NCI-H1417 treated with DMSO at 0.1 percent for 48 hours (cell line): ENCODE results near the gene PAX8.

Experiments
- DNase-seq: peaks from one replicate; lab custom pipeline; 2025; lab: John Stamatoyannopoulos, UW

The PAX8 gene

DNA sequence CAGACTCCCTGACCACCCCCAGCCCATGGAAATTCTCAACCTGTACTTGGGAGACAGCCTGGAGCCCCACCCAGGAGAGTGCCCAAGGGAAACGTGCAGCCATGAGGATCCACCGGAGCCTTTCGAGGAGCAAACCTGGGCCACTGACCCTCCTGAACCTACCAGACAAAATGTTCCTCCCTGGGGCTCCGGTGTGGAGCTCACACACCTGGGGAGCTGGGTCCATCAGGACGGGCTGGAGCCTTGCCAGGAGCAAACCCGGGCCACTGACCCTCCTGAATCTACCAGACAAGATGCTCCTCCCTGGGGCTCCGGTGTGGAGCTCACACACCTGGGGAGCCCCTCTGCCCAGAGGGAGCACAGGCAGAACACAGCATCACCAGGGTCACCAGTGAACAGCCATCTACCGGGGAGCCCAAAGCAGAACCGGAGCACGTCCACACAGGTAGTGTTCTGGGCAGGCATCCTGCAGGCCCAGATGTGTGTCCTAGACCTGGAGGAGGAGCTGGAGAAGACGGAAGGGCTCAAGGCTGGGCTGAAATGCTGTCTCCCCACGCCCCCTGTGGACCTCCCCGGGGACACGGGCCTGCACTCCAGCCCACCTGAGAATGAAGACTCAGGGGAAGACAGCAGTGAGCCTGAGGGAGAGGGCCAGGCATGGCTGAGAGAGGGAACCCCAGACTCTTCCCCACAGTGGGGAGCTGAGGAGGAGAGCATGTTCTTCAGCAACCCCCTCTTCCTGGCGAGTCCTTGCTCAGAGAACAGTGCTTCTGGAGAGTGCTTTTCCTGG is 96.1 kb downstream of the PAX8 start:
- no peak for DNase-seq

DNA sequence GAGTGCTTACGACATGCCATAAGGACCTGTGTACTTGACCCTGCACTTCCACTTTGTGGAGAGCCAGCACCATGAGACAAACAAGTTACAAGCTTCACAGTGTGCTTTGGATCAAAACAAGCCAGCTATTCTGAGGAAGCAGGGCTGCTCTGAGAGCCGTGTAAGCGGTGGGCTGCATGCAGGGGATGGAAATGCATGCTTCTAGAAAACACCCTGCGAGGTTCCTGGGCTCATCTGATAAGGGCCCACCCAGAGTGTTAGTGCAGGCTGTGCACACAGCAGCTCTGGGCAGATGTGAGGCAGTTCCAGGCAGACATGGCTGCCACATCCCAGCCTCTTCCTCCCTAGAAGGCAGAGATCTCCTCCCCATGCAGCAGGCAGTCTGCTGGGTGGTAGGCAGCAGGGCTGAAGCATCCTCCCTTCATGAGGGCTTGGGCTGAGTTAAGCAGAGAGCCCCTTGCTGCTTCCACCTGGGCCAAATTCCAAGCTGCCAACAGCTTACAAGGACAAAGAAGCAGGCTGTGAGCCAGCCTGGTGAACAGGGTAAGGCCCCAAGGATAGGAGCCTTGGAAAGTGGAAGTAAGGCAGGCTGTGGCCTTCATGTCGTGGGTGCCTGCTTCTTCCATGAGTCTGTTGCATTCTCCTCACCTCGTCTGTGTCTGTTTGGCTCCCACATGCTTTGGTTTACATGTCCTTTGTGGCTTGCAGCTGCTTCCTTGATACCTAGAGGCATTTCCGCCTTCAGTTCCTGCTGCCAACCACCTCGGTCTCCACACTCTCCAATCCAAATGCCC is 97.3 kb downstream of the PAX8 start:
- no peak for DNase-seq

DNA sequence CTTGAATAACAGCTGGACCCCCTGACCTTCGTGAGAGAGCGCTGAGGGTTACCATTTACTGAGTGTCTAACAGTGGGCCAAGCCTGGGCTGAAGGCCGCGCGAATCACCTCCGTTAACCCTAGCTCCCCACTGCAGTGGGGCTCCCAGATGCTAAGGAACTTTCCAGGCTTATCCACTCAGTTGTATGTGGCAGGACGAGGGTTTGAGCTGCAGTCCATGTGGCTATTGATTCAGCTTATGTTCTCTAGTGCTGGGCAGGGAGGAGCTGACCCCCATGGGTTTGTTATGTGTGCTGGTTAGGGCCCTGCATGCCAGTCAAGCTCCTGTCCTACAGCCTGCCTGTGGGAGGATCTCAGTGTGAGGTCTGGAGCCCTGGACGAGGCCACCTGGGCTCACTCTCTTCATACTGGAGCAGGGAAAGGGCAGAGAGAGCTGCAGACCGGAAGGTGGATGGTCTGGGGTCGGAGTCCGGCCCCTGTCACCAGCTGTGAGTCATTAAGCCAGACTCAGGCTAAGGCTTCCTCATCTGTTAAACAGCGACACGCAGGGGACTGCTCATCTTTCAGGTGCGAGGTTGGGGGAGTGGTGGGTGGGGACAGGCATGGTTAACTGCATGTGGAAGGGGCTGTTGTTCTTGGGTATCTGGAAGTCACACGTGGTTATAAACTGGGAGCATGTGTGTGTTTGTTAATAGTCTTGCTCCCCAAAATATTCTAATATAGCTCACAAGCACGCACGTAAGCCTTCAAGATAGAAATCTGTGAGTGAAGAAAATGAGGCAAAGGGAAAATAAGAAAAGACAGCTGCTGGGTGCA is 98.4 kb downstream of the PAX8 start:
- DNase-seq = no peak

DNA sequence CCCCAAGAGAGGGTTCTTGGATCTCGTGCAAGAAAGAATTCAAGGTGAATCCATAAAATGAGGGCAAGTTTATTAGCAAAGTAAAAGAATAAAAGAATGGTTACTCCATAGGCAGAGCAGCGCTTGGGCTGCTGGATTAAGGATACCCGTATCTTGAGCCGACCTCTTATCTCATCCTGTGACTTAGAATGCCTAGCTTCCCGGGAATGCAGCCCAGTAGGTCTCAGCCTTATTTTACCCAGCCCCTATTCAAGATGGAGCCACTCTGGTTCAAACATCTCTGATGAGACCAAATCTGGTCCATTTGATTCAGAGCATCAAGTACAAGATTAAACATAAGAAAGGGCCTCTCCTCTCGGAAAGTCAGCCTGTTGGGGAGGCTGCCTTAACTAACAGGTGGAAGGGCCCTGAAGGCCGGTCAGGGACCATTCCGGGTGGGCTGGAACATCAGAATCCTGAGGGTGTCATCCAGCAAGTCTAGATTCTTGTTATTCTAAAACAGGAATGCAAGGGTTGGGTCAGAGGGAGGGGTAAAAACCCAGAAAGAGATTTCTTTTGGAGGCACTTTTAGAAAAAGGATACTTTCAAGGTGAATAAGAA is 99.2 kb downstream of the PAX8 start:
- DNase-seq = no peak

DNA sequence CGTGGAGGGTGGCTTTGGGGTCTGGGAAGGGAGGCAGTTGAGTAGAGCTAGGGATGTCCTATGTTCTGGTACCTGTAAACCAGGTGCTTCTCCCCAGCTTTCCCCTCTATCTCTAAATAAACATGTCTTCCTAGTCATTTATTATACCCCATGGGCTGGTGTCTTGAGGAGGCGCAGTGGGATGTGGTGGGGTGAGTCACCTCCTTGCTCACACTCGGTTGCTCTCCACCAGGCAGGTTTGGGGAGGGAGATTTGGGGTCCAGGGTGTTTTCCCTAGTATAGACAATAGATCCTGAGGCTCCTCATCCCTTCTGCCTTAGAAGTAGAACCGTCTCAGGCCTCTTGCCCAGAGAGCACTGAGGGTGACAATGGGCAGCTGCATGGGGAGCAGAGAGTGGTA is 99.8 kb downstream of the PAX8 start:
- DNase-seq = no peak

DNA sequence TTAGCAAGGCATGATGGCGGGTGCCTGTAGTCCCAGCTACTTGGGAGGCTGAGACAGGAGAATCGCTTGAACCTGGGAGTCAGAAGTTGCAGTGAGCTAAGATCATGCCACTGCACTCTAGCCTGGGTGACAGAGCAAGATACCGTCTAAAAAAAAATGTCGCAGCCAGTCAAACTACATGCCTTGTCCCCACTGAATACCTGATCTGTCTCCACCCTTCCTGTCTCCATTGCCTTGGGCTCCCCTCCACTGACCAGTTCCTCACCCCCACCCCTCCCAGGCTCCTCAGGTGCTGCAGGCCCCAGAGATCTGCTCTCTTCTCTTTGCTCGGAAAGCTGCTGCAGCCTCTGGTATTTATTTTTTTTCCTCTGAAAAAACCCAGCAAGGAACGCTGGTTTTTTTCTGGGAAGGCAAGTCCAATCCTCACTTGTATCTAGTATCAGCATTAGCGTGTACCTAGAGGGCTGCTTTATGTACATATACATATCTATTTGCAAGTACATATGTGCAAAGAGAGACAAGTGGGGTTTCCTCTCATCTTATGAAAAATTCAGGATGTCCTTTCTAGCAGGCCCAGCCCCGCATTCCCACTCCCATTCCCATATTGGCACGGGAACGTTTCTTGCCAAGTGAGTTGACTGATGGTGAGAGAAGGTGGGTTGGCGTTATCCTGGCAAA is 100.5 kb downstream of the PAX8 start:
- no peak for DNase-seq

DNA sequence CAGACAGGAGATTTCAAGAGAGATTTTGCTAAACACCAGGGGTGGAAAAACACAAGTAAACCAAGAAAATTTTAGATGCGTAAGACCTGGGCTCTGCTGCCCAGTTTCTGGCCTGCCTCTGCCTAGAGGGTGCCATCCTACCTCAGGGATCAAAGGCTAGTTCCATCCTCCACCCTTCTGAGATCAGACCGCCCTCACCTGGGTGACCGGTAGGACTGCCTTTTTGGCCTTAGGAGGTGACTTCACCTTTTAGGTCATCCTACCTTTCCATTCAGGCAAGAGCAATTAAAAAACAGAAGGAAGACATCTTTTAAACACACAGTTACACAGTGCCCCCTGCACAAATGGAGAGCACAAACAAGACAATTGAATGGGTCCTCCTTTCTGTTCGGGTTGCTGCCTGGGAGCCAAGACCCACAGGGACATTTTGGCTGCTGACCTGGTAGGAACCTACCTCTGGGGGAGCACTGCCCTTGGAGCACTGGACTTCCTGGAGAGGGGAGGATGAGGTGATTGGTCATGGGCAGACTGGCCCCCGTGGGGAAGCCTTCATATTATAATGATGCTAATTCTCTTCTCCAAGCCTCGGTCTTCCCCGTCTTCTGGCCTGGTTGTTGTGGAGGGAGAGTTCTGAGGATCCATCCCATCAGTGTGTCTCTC is 101.9 kb downstream of the PAX8 start:
- no peak for DNase-seq

DNA sequence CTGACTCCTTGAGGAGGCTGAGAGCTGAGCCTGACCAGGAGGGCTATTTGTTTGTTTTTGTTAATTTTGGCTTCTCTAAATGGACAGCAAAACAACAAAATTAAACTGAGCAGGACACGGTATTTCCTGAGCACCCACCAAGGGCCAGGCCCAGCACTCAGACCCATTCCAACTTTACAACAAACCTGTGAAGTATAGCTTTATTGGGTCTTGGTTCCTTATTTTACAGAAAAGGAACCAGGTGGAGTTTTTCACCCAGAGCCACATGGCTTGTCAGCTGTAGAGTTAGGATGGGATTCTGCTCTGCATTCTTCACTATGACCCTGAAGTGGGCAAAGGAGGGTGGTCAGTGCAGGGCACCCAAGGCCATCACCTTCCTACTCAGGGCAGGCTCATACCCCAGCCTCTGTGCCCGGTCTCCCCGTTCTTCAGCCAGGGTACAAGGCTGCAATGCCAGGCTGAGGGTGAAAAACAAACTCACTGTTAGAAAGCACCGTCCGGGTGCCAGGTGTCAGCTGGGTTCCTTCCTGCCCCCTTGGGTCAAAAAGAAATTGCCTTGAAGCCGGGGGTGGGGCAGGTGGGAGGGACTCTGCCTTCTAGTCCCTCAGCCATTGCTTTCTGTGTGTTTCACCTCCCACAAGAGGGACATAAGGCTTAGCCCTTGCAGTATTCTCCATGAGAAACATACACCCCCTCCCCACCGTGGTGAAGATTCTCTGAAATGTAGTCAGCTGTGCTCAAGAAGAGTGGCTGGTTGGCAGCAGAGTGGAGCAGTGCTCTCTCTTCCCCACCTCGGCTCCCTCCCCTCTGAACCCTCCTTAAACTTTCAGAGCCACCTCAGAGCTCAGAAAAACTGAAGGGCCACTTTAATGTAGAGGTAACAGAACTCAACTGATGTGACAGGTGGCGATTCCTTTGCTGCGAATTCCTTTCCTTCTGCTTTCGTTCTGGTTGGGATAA is 102.7 kb downstream of the PAX8 start:
- DNase-seq = no peak

DNA sequence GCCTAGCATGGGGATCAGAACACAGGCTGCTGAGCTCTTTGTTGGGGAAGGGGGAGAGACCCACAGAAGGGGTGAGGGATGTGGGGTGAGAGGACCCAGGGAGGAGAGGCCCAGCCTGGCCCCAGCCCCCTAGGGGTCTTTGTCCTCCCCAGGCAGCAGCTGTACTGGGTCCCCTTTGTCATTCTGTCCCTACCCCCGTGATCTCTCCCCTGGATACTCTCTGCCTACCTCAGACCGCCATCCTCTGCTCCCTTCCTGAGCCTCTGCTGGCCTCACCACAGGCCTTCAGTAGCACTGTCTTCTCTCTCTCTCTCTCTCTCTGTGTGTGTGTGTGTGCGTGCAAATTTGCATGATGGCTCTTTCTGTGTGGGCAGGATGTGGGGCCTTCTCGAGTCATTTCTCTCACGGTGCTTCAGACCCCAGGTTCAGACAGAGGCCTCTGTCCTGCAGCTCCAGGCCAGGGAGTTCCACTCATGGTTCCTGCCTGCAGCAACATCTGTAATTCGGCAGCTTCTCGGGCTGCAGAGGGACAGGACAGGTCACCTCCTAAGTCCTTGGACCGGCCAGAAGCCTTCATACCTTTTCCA is 103.6 kb downstream of the PAX8 start:
- no peak for DNase-seq

DNA sequence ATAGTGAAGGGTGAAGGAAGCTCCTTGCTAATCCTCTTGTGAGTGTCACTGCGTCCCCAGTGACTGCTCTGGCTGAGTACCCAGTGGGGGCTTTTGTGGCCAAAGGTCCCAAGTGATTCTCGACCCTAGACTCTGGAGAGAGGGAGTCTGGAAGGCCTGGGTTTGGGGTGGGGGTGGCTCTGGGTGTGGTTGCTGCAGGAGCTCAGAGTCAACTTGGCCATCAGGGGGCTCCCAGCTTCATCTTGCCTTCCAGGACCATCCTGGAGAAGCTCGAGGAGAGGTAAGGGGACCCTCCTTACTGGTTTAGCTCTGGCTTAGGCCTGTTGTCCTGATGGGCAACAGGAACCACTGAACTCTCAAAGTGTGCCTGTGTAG is 104.4 kb downstream of the PAX8 start:
- no peak for DNase-seq

DNA sequence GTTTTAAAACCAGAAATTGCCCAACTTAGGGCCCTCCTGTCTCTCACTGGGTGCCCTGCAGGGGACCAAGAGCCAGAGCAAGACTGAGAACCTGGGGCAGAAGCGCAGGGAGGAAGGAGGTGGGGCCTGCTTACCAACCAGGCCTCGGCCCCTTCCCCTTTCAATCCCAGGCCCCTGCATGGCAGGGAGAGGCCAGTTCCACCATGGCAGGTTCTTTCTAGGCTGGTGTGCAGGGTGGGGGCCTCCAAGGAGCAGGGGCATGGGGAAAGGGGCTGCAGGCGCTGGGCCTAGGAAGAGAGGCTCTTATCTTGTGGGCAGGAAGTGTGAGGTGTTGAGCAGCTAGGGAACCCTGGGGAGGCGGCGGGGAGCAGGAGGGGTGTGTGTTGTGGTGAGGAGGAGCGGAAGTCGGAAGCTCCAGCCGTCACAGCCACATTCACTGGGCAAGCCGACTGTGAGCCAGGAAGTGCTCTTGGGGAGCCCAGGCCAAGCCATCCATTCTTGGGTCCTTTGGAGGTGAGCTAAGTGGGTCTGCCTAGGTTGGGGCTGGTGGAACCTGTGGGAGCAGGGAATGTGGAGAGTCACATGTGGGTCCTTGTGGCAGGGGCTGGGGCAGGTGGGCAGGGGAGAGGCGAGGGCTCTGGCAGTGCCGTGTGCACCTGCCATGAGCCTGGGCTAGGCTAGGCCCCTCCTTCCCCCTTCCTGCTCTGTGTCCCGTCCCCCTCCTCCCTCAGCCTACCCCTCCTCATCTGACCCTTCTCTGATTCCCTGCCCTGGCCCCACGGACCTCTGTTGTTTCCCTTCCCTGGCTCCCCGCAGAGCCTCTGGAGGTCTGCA is 105.0 kb downstream of the PAX8 start, which contains the start of gene PSD4:
Gene PSD4, plus strand, starts transcription at position 430 of the 834 bp plus-strand sequence. CDS start 8,486 bp downstream, outside the sequence.
- no peak for DNase-seq

DNA sequence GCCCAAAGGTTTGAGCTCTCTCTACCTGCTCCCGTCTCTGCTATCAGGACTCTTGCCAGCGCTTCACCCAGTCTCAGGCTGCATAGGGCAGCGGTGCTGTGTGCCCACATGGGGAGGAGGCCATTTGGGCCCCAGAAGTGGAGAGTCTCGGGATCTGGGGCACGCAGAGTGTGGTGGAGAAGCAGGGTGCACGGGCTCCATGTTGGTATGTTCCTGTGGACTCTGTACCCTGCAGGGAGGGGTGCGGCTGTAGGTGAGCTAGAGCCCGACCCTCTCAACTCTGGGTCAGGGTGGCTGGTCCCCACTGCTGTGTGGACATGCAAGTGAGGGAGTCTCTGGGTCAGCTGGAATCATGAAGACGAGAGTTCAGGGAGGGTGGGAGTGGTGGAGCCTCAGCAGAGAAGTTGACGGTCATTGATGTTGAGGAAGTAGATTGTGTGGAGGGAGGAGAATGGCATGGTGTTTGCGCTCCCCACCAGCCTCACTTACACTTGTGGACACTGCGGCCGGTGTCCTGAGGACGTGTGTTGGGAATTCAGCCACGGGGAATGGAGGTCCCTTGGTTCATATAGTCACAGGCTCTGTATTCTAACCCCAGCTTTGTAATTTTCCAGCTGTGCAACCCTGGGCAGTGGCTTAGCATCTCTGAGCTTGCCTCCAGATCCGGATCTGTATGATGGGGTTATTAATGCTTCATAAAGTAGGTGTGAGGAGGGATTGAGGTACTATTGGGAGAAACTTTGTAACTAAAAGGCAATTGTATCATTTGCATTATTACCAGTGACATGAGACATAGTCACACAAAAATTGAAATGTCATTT is 105.8 kb downstream of the PAX8 start:
- no peak for DNase-seq

DNA sequence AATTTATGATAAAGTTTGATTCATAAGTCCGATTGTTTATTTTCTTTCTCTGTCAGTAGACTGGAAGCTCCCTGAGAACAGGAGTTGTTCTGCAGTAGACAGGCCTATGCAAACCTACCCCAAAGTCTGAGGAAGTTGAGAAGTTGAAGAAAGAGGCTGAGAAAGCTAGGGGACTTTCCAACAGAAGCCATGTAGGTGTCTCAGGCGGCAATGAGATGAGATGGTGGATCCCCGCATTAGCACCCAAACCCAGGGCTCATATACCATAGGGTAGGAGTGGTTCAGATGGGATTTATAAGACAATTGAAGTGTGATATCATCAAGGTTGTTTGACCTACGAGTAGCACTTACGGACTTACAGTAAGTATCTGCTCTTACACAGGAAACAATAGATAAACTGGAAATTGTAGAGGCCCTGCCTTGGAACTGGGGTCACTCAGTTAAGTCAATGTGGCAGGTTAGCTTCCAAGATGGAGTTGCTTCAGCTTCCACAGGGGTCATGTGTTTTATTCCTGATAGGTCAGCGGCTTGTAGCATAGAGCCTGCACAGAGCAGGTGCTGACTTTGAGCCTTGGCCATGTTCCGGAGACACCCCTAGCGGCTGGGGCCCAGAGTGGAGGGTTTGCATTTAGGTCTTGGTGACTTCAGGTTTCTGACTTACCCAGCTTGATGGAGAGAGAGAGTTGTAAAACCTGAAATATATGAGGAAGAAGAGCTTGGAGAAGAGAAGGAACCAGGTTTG is 107.2 kb downstream of the PAX8 start:
- DNase-seq = no peak

DNA sequence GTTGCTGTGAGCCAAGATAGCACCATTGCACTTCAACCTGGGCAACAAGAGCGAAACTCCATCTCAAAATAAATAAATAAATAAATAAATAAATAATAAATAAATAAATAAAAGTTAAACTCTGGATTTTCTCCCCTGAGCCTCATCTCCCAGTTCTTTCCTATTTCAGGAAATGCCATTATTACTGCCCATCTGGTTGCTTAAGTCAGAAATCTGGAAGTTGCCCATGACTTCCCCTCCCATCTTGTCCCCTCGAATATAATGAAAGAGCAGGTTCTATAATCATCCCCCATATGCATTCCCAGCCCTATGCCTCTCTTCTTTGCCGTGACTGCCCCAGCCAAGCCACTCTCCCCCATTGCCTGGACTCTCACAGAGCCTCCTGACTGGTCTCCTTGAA is 109.1 kb downstream of the PAX8 start:
- no peak for DNase-seq

DNA sequence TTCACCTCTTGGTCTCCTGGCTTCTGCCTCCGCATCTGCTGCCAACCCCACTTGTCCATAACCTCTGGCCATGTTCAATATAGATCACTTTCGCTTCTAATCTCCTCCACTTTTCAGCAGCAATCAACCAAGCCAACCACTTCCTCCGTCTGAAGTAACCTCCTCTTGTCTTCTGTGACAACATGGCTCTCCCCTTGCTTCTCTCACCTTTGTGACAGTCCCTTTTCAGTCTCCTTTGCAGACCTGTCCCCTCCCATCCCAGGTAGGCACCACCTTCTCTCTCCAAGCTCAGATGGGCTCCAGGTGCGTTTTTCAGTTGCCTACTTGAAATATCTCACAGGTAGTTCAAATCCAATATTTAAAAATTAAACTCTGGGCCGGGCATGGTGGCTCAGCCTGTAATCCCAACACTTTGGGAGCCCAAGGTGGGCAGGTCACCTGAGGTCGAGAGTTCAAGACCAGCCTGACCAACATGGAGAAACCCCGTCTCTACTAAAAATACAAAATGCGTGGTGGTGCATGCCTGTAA is 109.7 kb downstream of the PAX8 start:
- no peak for DNase-seq

DNA sequence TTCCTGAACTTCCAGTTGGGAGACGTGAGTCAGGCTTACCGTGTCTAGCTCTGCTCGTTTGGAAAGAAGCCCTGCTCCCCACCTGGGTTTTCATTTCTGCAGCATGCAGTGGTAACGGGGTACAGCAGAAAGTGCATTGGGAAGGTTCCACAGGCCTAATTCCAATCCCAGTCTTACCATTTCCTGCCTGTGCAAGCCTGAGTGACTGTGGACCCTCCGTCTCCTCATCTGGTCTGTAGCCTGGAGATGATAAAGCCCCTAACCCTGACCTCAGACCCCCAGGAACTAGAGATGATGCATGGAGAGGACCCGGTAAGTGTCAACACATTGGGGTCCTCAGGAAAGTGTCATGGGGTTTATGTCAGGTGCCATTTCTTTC is 110.8 kb downstream of the PAX8 start:
- DNase-seq = no peak
